Gastrocnemius medialis (tissue), 4 donors: ENCODE results near the gene CSNK1G1. TPM values are rescaled to one million over a fixed set of nuclear protein-coding genes. Genes with fewer than 3 reads are reported as not detected.

Source experiments
- ATAC-seq, 2 donors: fragments of 150-250 bp; one replicate each; pipeline ENCODE4 v1.9.1; 2016
- DNase-seq, 2 donors: peaks; one replicate each; pipeline ENCODE4 v3.0.0-alpha.2; 2019
- H3K27ac ChIP-seq, 4 donors: fragments of 200-600 bp; sonication (generic); 1 replicate in 1 of 4; 2 replicates in 3 of 4; pipeline ENCODE4 v1.5.1; 2016 to 2018; ENCODE audit warnings: mild to moderate bottlenecking in 2 of 4, moderate library complexity in 1 of 4
- H3K27me3 ChIP-seq, 3 donors: fragments of 200-600 bp; sonication (generic) in 2 of 3; 1 replicate in 1 of 3; 2 replicates in 2 of 3; pipeline versions ENCODE4 v1.5.1 to v1.6.0; 2016 to 2019; ENCODE audit warnings: mild to moderate bottlenecking in 1 of 3, moderate library complexity in 1 of 3
- H3K36me3 ChIP-seq, 2 donors: fragments of 200-600 bp; sonication (generic) in 1 of 2; one replicate each; pipeline ENCODE4 v1.5.1; 2017 to 2018
- H3K4me1 ChIP-seq, 2 donors: fragments of 200-600 bp; sonication (generic) in 1 of 2; one replicate each; pipeline ENCODE4 v1.5.1; 2016 to 2017; ENCODE audit warnings: mild to moderate bottlenecking in 2 of 2
- H3K4me3 ChIP-seq, 4 donors: fragments of 200-600 bp; sonication (generic) in 3 of 4; 1 replicate in 1 of 4; 2 replicates in 3 of 4; pipeline ENCODE4 v1.5.1; 2016 to 2019; ENCODE audit warnings: mild to moderate bottlenecking in 2 of 4
- H3K9me3 ChIP-seq, 3 donors: fragments of 200-600 bp; sonication (generic) in 2 of 3; 1 replicate in 1 of 3; 2 replicates in 2 of 3; pipeline ENCODE4 v1.5.1; 2016 to 2019
- POLR2A ChIP-seq, 2 donors: fragments of 450-650 bp; IDR thresholded peaks; one replicate each; pipeline ENCODE4 v1.6.1; 2017; ENCODE audit warnings: antibody characterized with exemption in 2 of 2, mild to moderate bottlenecking in 2 of 2, moderate library complexity in 2 of 2
- in situ Hi-C, 4 donors: fragments of 200-750 bp; cut with MboI; loops; one replicate each; pipeline versions ENCODE4 v1.15.0 to v1.8.0; 2017; ENCODE audit warnings: low sequenced_read_pairs in 4 of 4
- intact Hi-C: fragments of 100-400 bp; cut with DNase I; formaldehyde crosslinking; loops from one replicate; pipeline ENCODE4 v1.15.1; 2023; ENCODE audit warnings: low total_unique reads
- total RNA-seq, 4 donors: library from RNA; depleted of rRNA; stranded (reverse); fragments of >200 nt; gene quantifications; one replicate each; pipeline versions ENCODE4 v1.1.0 to v1.2.3, GENCODE V29; 2016
- TF ChIP-seq, protein P1 (sequence below), 5 experiments: fragments of 450-650 bp in 3 of 5; fragments of 200-600 bp in 2 of 5; sonication (generic) in 2 of 5; IDR thresholded peaks in 4 of 5; conservative IDR thresholded peaks in 1 of 5; 1 replicate in 4 of 5; 2 replicates in 1 of 5; pipeline ENCODE4 v1.5.1; 2016 to 2019; ENCODE audit warnings: antibody characterized with exemption in 5 of 5, mild to moderate bottlenecking in 3 of 5, moderate library complexity in 3 of 5

The CSNK1G1 gene
- total RNA-seq, 4 donors from 2014 or later = 5.3 to 26.6 (median 6.5) TPM

- in situ Hi-C loops (loop anchor here in 3 of 4 donors (10.0 to 25.0 kb wide), 3 partner anchors 152 to 452 kb away; partner anchors contain the start of gene CSNK1G1 (in 1 of the 3)), intact Hi-C loops (loop anchor here (1.0 kb wide), 1 partner anchor 471 kb away; no protein-coding TSS in a partner anchor)
Observed at GRCh38 chr15:64209680-64210334, 146.2 kb downstream of the CSNK1G1 start.

DNA sequence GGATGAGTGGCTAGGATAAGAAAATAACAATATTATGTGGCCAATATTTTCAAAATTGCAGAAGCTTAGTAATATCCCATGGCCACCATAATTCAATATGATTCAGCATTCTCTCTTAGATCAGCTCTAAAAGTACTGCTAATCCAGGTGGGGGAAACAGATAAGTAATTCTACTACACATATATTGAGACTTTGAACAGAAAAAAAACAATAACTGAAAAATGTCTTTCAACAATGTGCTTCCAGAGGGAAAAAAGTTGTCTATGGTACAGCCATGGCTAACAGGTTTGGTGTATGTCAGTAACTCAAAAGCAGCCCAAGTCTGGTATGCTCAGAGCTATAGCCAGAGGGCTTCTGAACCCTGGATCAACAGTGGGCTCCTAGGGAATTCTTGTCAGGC is 150.8 kb downstream of the CSNK1G1 start:
- no peaks in the 10 kb centered on the region for H3K4me1 ChIP-seq
- H3K36me3 ChIP-seq = peaks cover 0 to 32% of the 10 kb centered on the region in 2 donors
- no peak for TF ChIP-seq POLR2A (IDR thresholded peaks at IDR 0.05)
- TF ChIP-seq, protein P1, sequence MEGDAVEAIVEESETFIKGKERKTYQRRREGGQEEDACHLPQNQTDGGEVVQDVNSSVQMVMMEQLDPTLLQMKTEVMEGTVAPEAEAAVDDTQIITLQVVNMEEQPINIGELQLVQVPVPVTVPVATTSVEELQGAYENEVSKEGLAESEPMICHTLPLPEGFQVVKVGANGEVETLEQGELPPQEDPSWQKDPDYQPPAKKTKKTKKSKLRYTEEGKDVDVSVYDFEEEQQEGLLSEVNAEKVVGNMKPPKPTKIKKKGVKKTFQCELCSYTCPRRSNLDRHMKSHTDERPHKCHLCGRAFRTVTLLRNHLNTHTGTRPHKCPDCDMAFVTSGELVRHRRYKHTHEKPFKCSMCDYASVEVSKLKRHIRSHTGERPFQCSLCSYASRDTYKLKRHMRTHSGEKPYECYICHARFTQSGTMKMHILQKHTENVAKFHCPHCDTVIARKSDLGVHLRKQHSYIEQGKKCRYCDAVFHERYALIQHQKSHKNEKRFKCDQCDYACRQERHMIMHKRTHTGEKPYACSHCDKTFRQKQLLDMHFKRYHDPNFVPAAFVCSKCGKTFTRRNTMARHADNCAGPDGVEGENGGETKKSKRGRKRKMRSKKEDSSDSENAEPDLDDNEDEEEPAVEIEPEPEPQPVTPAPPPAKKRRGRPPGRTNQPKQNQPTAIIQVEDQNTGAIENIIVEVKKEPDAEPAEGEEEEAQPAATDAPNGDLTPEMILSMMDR (IDR thresholded peaks at IDR 0.05 in 4 of 5, conservative IDR thresholded peaks at IDR 0.05 in 1 of 5) = no peak
- DNase-seq (no peak), ATAC-seq (no peak)
- in situ Hi-C loops = loop anchor here in 3 of 4 donors (10.0 to 25.0 kb wide), 3 partner anchors 157 to 457 kb away; partner anchors contain the start of gene CSNK1G1 (in 1 of the 3)
- H3K9me3 ChIP-seq = no peaks in the 10 kb centered on the region
- H3K4me3 ChIP-seq = no peak overlapping the region
- H3K27ac ChIP-seq = no peak overlapping the region
- intact Hi-C loops = no loop called here
- H3K27me3 ChIP-seq = no peaks in the 10 kb centered on the region

More at GRCh38 chr15:64209680-64210334, 146.2 kb downstream of the CSNK1G1 start:
- H3K9me3 ChIP-seq = no peaks in the 10 kb centered on the region
- DNase-seq (no peak), ATAC-seq (no peak)
- H3K4me1 ChIP-seq = no peaks in the 10 kb centered on the region
- no peak overlapping the region for H3K27ac ChIP-seq
- H3K27me3 ChIP-seq = no peaks in the 10 kb centered on the region
- H3K4me3 ChIP-seq = no peak overlapping the region
- H3K36me3 ChIP-seq = peaks cover 0 to 12% of the 10 kb centered on the region in 2 donors
- no peak for TF ChIP-seq POLR2A (IDR thresholded peaks at IDR 0.05)
- TF ChIP-seq, protein P1 (IDR thresholded peaks at IDR 0.05 in 4 of 5, conservative IDR thresholded peaks at IDR 0.05 in 1 of 5) = peak in 4 of 5 experiments; percentile 23 to 43 (median 29)

DNA sequence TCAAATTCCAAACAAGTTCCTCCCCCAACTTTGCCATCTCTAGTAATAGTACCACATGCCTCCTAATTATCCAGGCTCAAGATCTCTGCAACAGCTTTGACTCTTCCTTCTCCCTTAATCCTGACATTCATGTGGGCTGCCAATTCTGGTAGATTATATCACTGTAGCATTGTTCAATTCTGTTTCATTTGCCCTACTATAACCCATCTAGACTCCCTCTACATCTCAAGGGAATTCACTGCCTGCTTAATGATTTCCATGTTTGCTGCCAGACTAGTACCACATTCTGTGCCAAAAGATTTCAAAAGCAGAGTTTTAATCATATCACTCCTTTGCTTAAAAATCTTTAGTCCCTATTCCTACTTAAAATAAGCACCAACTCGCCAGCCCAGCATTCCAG is 158.5 kb downstream of the CSNK1G1 start:
- ATAC-seq = no peak
- in situ Hi-C loops = no loop called here
- H3K36me3 ChIP-seq = peaks cover 0 to 30% of the 10 kb centered on the region in 2 donors

DNA sequence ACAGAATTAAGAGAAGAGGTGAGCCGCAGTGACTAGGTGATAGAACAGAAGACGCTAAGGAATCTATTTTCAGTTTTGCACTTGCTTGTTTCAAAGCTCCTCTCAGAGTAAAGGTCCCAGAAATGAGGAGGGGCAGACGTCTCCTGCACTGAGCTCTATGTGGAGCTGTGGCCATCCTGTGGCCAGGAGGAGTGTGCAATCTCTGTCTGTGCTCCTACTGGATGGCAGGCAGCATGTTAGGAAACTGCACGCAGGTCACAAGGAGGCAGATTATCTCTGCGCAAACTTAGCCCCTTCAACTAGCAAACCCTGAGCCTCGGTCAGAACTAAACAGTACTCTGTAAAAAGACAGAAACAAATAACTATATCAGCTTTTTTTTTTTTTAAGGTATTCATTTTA is 162.0 kb downstream of the CSNK1G1 start:
- ATAC-seq = no peak
- Histone ChIP-seq H3K36me3 (peaks cover 0 to 14% of the 10 kb centered on the region in 2 donors), H3K4me3 (no peak overlapping the region), H3K27me3 (no peaks in the 10 kb centered on the region), H3K27ac (no peak overlapping the region), H3K9me3 (no peaks in the 10 kb centered on the region), H3K4me1 (no peaks in the 10 kb centered on the region)
- no peak for TF ChIP-seq POLR2A (IDR thresholded peaks at IDR 0.05)
- TF ChIP-seq, protein P1 (IDR thresholded peaks at IDR 0.05 in 4 of 5, conservative IDR thresholded peaks at IDR 0.05 in 1 of 5) = no peak
- intact Hi-C loops = no loop called here
- in situ Hi-C loops = no loop called here
- no peak for DNase-seq

More for the DNA sequence above, 158.5 kb downstream of the CSNK1G1 start:
- no peak overlapping the region for H3K27ac ChIP-seq
- intact Hi-C loops = no loop called here
- H3K4me1 ChIP-seq = no peaks in the 10 kb centered on the region
- H3K4me3 ChIP-seq = no peak overlapping the region
- DNase-seq = no peak
- H3K9me3 ChIP-seq = no peaks in the 10 kb centered on the region
- no peak for TF ChIP-seq POLR2A (IDR thresholded peaks at IDR 0.05)
- TF ChIP-seq, protein P1 (IDR thresholded peaks at IDR 0.05 in 4 of 5, conservative IDR thresholded peaks at IDR 0.05 in 1 of 5) = no peak
- no peaks in the 10 kb centered on the region for H3K27me3 ChIP-seq
